Astrocyte (in vitro differentiated cells and primary cell): ENCODE measurements around the gene SEMA4D. TPM values are rescaled to one million over a fixed set of nuclear protein-coding genes. Genes with fewer than 3 reads are reported as not detected.

Experiments
- DNase-seq: peaks from one replicate; pipeline ENCODE4 v3.0.0-alpha.2; 2010; ENCODE audit warnings: low read depth
- FAIRE-seq: peaks from 2 replicates; lab custom pipeline; 2011; peaks lifted over from hg19 to GRCh38; lab: Jason Lieb, UNC
- H2AFZ ChIP-seq: 2 replicates; pipeline ENCODE4 v1.6.0; 2012; ENCODE audit warnings: low read depth, low read length, inconsistent platforms
- H3K27ac ChIP-seq: 2 replicates; pipeline ENCODE4 v1.5.1; 2011; ENCODE audit warnings: low read depth, low read length, inconsistent platforms
- H3K27me3 ChIP-seq: 2 replicates; pipeline ENCODE4 v1.6.0; 2011; ENCODE audit warnings: low read length, inconsistent platforms; ENCODE audit not compliant: insufficient read depth
- H3K36me3 ChIP-seq: 2 replicates; pipeline ENCODE4 v1.5.1; 2011; ENCODE audit warnings: low read length, inconsistent platforms; ENCODE audit not compliant: insufficient read depth
- H3K4me1 ChIP-seq: 2 replicates; pipeline ENCODE4 v1.5.1; 2011; ENCODE audit warnings: low read length, inconsistent platforms; ENCODE audit not compliant: insufficient read depth
- H3K4me2 ChIP-seq: 2 replicates; pipeline ENCODE4 v1.6.0; 2012; ENCODE audit warnings: low read length, inconsistent platforms
- H3K4me3 ChIP-seq: 2 replicates; pipeline ENCODE4 v1.5.1; 2011; ENCODE audit warnings: low read depth, mild to moderate bottlenecking, low read length, inconsistent platforms; ENCODE audit not compliant: insufficient read depth
- H3K79me2 ChIP-seq: 2 replicates; pipeline ENCODE4 v1.6.0; 2012; ENCODE audit warnings: mild to moderate bottlenecking, low read length, inconsistent platforms; ENCODE audit not compliant: insufficient read depth
- H3K9ac ChIP-seq: 2 replicates; pipeline ENCODE4 v1.6.0; 2012; ENCODE audit warnings: mild to moderate bottlenecking, low read length, inconsistent platforms
- H3K9me3 ChIP-seq: 2 replicates; pipeline ENCODE4 v1.5.1; 2012; ENCODE audit warnings: low read depth, mild to moderate bottlenecking, low read length, inconsistent platforms; ENCODE audit not compliant: insufficient read depth
- H4K20me1 ChIP-seq: 2 replicates; pipeline ENCODE4 v1.6.0; 2012; ENCODE audit warnings: low read length, inconsistent platforms; ENCODE audit not compliant: insufficient read depth
- H3K27ac Mint-ChIP-seq: one replicate; pipeline ENCODE4 v1.8.0; 2021; ENCODE audit warnings: mild to moderate bottlenecking, mixed read lengths; ENCODE audit not compliant: unreplicated experiment
- H3K27me3 Mint-ChIP-seq: one replicate; pipeline ENCODE4 v1.8.0; 2021; ENCODE audit warnings: low read depth, mixed read lengths; ENCODE audit not compliant: unreplicated experiment
- H3K36me3 Mint-ChIP-seq: one replicate; pipeline ENCODE4 v1.8.0; 2021; ENCODE audit warnings: low read depth, mixed read lengths; ENCODE audit not compliant: unreplicated experiment
- H3K4me1 Mint-ChIP-seq: one replicate; pipeline ENCODE4 v1.8.0; 2021; ENCODE audit warnings: low read depth, mixed read lengths; ENCODE audit not compliant: unreplicated experiment
- H3K4me3 Mint-ChIP-seq: one replicate; pipeline ENCODE4 v1.8.0; 2021; ENCODE audit warnings: mild to moderate bottlenecking, moderate library complexity, mixed read lengths; ENCODE audit not compliant: unreplicated experiment
- H3K9me3 Mint-ChIP-seq: one replicate; pipeline ENCODE4 v1.8.0; 2021; ENCODE audit warnings: mild to moderate bottlenecking, mixed read lengths; ENCODE audit not compliant: unreplicated experiment
- CTCF ChIP-seq: IDR thresholded peaks from 2 replicates; pipeline ENCODE4 v1.5.1; 2011; ENCODE audit warnings: low read depth, mild to moderate bottlenecking, inconsistent platforms, low read length, moderate library complexity; ENCODE audit not compliant: insufficient read depth
- EZH2 ChIP-seq: IDR thresholded peaks from 2 replicates; pipeline ENCODE4 v1.6.1; 2012; ENCODE audit warnings: mild to moderate bottlenecking, low read length, inconsistent platforms; ENCODE audit not compliant: insufficient read depth
- total RNA-seq: library from RNA; stranded (reverse); gene quantifications from 2 replicates; pipeline ENCODE4 v1.2.1, GENCODE V29; 2021

SEMA4D gene
- total RNA-seq, 1 donor from 2014 or later = 6.2 TPM

- DNase-seq (no peak), FAIRE-seq (no peak)
- H3K36me3 ChIP-seq = no peaks in the 10 kb centered on the region
- Mint-ChIP-seq H3K9me3 (peaks cover 2% of the 10 kb centered on the region), H3K4me3 (no peak overlapping the region), H3K27me3 (no peaks in the 10 kb centered on the region), H3K27ac (peak overlapping the region; percentile 34), H3K36me3 (no peaks in the 10 kb centered on the region), H3K4me1 (peaks cover 12% of the 10 kb centered on the region)
- peaks cover 3% of the 10 kb centered on the region for H3K27me3 ChIP-seq
- no peak overlapping the region for H3K9ac ChIP-seq
- H3K27ac ChIP-seq = no peak overlapping the region
- TF ChIP-seq EZH2 (no peak), CTCF (no peak)
- H3K9me3 ChIP-seq = no peaks in the 10 kb centered on the region
- peaks cover 10% of the 10 kb centered on the region for H3K4me1 ChIP-seq
- no peak overlapping the region for H2AFZ ChIP-seq
- H3K4me2 ChIP-seq = no peak overlapping the region
- H3K79me2 ChIP-seq = no peaks in the 10 kb centered on the region
- H3K4me3 ChIP-seq = no peak overlapping the region
- H4K20me1 ChIP-seq = no peaks in the 10 kb centered on the region
These were observed 15.7 kb downstream of the SEMA4D start for GRCh38 chr9:89482056-89482851.

- Histone ChIP-seq H3K4me3 (no peak overlapping the region), H3K9me3 (no peaks in the 10 kb centered on the region), H3K36me3 (no peaks in the 10 kb centered on the region), H2AFZ (no peak overlapping the region), H3K9ac (no peak overlapping the region), H4K20me1 (no peaks in the 10 kb centered on the region), H3K27me3 (peaks cover 3% of the 10 kb centered on the region), H3K4me2 (no peak overlapping the region), H3K79me2 (no peaks in the 10 kb centered on the region), H3K27ac (no peak overlapping the region), H3K4me1 (peaks cover 13% of the 10 kb centered on the region)
- Mint-ChIP-seq H3K27me3 (no peaks in the 10 kb centered on the region), H3K4me3 (no peak overlapping the region), H3K27ac (no peak overlapping the region), H3K4me1 (peaks cover 19% of the 10 kb centered on the region), H3K36me3 (no peaks in the 10 kb centered on the region), H3K9me3 (peaks cover 2% of the 10 kb centered on the region)
- TF ChIP-seq EZH2 (no peak), CTCF (no peak)
- FAIRE-seq (no peak), DNase-seq (no peak)
These were observed 16.4 kb downstream of the SEMA4D start for GRCh38 chr9:89481538-89481915.
